Measurements from ENCODE around the gene DUSP14. TPM values are rescaled to one million over a fixed set of nuclear protein-coding genes. Genes with fewer than 3 reads are reported as not detected.

Gene DUSP14
- total RNA-seq, 1 donor from 2014 or later, result 4.3 TPM

DNA sequence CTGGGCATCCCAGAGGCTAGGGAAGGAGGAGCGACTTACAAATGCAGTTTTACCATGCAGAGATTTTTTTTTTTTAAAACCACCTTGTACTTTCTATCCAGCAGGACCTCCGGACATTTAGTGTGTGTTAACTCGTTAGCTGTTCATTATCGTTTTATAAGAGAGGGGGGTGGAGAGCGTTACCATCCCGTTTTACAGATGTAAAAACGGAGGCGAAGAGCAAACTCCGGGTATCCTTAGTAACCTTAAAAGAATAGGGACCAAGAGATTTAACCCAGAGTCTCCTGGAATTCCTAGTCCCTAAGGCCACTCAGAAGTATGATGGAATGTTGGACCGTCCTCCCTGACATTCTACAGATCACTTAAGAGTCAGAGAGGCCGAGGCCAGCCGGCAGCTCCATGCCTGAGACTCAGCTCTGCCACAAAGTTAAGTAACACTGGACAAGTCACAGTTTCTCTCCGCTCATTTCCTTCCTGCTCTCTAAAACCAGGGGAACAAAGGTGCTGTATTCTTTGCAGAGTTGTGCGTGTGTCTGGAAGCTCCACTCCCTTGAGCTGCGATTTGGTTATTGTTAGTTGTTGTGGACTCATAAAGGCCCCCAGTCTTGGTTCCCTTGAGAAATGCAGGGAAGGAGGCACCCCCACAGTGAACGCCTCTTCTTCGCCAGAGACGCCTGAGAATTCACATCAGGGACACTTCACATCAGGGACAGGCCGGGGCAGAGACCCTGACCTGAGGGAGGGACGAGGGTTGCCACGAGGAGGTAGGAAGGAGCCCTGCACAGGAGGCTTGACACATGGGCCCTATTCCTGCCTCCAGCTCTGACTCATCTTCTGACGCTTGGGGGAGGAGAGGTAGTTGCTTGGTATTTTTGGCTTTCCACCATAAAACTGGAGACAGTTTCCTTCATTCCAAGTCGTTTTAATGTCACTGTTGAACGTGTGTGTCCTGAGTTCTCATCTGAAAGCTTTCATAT lies 1.2 kb downstream of the DUSP14 start:
- H3K9me3 Mint-ChIP-seq, result no peaks in the 10 kb centered on the region
- intact Hi-C loops (cut with micrococcal nuclease), result no loop called here
- ChIA-PET CTCF (no interaction called here), POLR2A (no interaction called here)
- TF ChIP-seq, protein P1, sequence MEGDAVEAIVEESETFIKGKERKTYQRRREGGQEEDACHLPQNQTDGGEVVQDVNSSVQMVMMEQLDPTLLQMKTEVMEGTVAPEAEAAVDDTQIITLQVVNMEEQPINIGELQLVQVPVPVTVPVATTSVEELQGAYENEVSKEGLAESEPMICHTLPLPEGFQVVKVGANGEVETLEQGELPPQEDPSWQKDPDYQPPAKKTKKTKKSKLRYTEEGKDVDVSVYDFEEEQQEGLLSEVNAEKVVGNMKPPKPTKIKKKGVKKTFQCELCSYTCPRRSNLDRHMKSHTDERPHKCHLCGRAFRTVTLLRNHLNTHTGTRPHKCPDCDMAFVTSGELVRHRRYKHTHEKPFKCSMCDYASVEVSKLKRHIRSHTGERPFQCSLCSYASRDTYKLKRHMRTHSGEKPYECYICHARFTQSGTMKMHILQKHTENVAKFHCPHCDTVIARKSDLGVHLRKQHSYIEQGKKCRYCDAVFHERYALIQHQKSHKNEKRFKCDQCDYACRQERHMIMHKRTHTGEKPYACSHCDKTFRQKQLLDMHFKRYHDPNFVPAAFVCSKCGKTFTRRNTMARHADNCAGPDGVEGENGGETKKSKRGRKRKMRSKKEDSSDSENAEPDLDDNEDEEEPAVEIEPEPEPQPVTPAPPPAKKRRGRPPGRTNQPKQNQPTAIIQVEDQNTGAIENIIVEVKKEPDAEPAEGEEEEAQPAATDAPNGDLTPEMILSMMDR (IDR thresholded peaks at IDR 0.05), result no peak
- peak overlapping the region; percentile 82 for H3K27ac Mint-ChIP-seq
- H3K4me3 Mint-ChIP-seq, result peak overlapping the region; percentile 95
- no peak for DNase-seq
- H3K4me1 Mint-ChIP-seq, result peaks cover 26% of the 10 kb centered on the region
- ATAC-seq (ENCODE audit: low read depth), result no peak
- H3K27me3 Mint-ChIP-seq, result no peaks in the 10 kb centered on the region
- H3K36me3 Mint-ChIP-seq (ENCODE audit: low read depth), result peaks cover 4% of the 10 kb centered on the region

DNA sequence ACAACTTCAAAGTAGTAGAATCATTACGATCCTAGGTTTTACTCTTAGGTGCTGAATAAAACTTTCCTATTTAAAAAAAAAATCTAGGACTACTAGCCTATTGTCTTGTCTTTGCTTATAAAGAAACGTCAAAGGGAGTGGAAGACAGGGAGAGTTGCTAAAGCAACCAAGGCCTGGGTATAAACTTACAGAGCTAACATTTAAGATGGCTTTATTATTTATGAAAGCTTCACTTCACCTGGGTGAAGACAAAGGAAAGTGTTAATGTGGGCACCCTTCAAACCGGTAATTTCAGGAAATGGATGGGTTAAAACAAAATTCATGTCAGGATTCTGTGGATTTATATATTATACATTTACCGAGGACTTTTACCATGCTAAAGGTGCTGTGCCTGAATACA lies 2.5 kb downstream of the DUSP14 start:
- Mint-ChIP-seq H3K27me3 (no peaks in the 10 kb centered on the region), H3K9me3 (no peaks in the 10 kb centered on the region), H3K27ac (no peak overlapping the region), H3K36me3 (ENCODE audit: low read depth) (peaks cover 4% of the 10 kb centered on the region), H3K4me3 (no peak overlapping the region), H3K4me1 (peaks cover 26% of the 10 kb centered on the region)
- DNase-seq (no peak), ATAC-seq (ENCODE audit: low read depth) (no peak)
- POLR2A ChIA-PET, result no interaction called here
- intact Hi-C loops (cut with micrococcal nuclease), result no loop called here
- TF ChIP-seq, protein P1 (IDR thresholded peaks at IDR 0.05), result no peak
- CTCF ChIA-PET, result no interaction called here

DNA sequence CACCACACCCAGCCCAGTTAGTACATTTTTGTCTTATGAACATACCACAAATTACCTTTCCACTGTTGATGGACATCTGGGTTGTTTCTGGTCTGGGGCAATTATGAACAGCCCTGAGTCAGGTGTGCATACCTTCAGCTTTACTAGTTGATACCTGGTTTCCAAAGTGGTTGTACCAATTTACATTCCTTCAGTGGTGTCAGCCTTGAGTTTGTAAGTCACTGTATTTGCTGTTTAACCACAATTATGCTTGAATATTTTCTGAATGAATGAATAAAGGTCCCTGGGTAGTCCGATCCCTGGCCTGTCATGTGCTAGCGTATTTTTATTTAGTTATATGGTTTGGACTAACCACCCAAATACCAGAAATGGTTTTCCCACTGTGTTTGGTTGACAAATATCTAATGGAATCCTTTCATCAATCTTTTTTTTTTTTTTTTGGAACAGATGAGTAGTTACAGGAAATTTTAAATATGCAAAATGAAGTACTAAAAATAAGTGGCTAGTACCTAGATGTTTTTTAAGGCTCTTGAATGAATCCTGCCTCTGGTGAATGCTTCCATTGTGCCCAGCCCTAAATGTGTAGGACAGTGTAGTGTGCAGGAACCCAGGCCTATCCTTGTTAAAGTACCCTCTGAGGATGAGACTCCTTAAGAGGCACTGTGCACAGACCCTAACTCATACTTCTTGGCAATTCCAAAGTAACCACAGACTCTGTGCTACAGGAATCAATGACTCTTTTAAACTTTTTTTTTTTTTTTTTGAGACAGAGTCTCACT lies 3.7 kb downstream of the DUSP14 start:
- CTCF ChIA-PET, result no interaction called here
- H3K4me3 Mint-ChIP-seq, result no peak overlapping the region
- TF ChIP-seq, protein P1 (IDR thresholded peaks at IDR 0.05), result no peak
- H3K27me3 Mint-ChIP-seq, result no peaks in the 10 kb centered on the region
- H3K4me1 Mint-ChIP-seq, result peaks cover 21% of the 10 kb centered on the region
- H3K9me3 Mint-ChIP-seq, result no peaks in the 10 kb centered on the region
- H3K27ac Mint-ChIP-seq, result no peak overlapping the region
- peaks cover 4% of the 10 kb centered on the region for H3K36me3 Mint-ChIP-seq (ENCODE audit: low read depth)
- intact Hi-C loops (cut with micrococcal nuclease), result no loop called here
- POLR2A ChIA-PET, result no interaction called here
- DNase-seq (no peak), ATAC-seq (ENCODE audit: low read depth) (no peak)

DNA sequence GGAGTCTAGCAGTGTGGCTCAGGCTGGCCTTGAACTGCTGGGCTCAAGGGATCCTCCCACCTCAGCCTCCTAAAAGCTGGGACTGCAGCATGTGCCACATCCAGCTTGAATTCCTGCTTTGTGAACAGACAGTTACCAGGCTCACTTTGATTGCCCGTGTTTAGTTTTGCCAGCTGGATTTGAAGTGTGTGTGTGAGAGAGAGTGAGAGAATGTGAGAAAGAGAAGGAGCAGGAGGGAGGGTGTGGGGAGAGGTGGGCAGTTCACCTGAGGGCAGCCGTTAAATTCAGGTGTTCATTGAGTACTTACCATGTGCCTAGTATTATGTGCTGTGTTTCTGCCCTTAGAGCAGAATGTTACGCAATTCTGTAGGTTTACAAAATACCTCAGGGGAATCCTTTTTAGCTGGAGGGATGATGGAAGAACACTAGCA lies 4.7 kb downstream of the DUSP14 start:
- CTCF ChIA-PET, result no interaction called here
- intact Hi-C loops (cut with micrococcal nuclease), result no loop called here
- Mint-ChIP-seq H3K36me3 (ENCODE audit: low read depth) (peaks cover 4% of the 10 kb centered on the region), H3K9me3 (no peaks in the 10 kb centered on the region), H3K27ac (no peak overlapping the region), H3K4me3 (no peak overlapping the region), H3K27me3 (no peaks in the 10 kb centered on the region), H3K4me1 (peaks cover 15% of the 10 kb centered on the region)
- POLR2A ChIA-PET, result no interaction called here
- ATAC-seq (ENCODE audit: low read depth) (no peak), DNase-seq (no peak)
- TF ChIP-seq, protein P1 (IDR thresholded peaks at IDR 0.05), result no peak

DNA sequence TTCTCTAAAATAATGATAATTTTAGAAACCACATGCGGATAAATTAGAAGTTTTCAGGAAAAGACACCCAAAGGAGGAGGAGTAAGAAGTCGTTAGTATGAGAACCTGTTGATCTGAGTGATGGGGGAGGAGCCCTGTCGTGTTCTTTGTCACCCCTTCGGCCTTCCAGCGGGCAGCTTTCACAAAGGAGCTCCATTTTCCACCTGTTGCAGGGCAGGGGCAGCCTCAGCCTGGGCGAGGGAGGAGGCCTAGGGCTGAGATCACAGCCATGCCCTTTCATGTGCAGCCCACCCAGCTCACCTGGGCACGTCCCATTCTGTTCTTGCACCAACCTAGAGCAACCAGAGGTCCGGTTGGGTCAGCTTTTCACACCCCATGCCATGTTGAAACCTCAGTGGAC lies 5.3 kb downstream of the DUSP14 start:
- no peak for DNase-seq
- no peaks in the 10 kb centered on the region for H3K27me3 Mint-ChIP-seq
- no peak overlapping the region for H3K4me3 Mint-ChIP-seq
- H3K36me3 Mint-ChIP-seq (ENCODE audit: low read depth), result peaks cover 4% of the 10 kb centered on the region
- peaks cover 15% of the 10 kb centered on the region for H3K4me1 Mint-ChIP-seq
- POLR2A ChIA-PET, result no interaction called here
- no peak overlapping the region for H3K27ac Mint-ChIP-seq
- CTCF ChIA-PET, result no interaction called here
- H3K9me3 Mint-ChIP-seq, result no peaks in the 10 kb centered on the region
- ATAC-seq (ENCODE audit: low read depth), result no peak
- intact Hi-C loops (cut with micrococcal nuclease), result no loop called here
- TF ChIP-seq, protein P1 (IDR thresholded peaks at IDR 0.05), result no peak
